Measurements from ENCODE around the gene MTCL3.

- TF ChIP-seq CTCF (IDR thresholded peaks at IDR 0.05): no peak
- TF ChIP-seq POLR2A (IDR thresholded peaks at IDR 0.05): no peak
Observed at GRCh38 chr6:127515234-127515793, 3.8 kb downstream of the MTCL3 start.

All from lower leg skin (tissue), 3 donors.